Colon (tissue), 2 donors: ENCODE results near the gene SLC7A4.
"Not testable (repeated sequence)": the region's sequence is repeated elsewhere in the genome, so short reads cannot be mapped to it uniquely, and the experiment has no call there.

Source experiments
- FAIRE-seq: peaks from 2 replicates; lab custom pipeline; 2012; peaks lifted over from hg19 to GRCh38; lab: Jason Lieb, UNC
- donor health status: control.
- donor health status: control.

Gene SLC7A4

DNA sequence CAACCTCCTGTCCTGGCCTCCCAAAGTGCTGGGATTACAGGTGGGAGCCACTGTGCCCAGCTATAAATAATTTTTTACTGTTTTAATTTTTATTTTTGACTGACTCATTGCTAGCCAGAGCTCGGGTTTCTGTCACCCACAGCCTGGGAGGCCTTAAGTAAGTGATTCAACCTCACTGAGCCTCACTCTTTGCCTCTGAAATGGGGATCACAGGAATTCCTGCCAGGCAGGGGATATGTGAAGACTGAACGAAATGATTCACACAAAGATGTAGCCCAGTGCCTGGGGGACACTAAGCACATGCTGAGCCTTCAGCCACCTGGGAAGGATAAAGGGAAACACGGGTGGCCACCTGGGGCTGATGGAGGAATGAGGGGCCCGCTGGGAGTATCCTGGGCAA lies 9.6 kb upstream of the SLC7A4 start:
- FAIRE-seq: no peak

DNA sequence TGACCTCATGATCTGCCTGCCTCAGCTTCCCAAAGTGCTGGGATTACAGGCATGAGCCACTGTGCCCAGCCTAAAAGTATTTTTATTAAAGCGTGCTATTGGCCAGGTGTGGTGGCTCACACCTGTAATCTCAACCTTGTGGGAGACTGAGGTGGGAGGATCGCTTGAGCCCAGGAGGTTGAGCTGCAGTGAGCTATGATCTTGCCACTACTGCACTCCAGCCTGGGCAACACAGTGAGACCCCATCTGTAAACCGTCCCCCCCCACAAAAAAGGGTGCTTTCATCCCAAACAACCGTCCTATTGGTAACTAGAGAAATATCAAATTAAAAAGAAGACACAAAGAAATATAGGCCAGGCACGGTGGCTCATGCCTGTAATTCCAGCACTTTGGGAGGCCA lies 6.8 kb upstream of the SLC7A4 start:
- FAIRE-seq: not testable (repeated sequence)

DNA sequence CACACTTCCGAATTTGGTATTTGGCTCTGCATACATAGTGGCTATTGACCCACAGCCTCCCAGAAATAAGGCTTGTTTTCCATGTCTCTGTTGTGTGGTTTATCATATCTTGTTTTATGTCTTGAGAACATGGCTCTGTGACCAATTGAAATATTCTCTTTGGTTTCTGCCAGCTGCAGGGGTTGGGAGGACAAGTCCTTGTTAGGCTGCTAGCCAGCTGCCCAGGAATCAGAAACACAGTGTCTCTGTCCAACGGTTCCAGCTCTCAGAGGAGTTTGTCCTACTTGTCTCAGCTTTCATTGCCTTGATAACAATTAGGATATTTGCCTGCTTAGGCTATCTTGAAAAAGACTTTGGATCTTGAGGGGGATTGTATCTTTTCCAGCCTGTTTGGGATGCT lies 6.0 kb upstream of the SLC7A4 start:
- FAIRE-seq: no peak

DNA sequence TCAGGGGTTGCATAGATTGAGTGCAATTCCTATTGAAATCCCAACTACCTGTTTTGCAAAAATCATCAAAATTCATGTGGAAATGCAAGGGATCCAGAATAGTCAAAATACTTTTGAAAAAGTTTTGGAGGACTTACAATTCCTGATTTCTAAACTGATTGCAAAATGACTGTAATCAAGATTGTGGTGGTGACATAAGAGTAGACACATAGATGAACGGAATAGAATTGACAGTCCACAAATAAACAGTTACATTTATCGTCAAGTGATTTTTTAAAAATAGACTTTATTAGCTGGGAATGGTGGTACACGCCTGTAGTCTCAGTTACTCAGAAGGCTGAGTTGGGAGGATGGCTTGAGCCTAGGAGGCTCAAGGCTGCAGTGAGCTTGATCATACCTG lies 2.6 kb upstream of the SLC7A4 start:
- FAIRE-seq: no peak

DNA sequence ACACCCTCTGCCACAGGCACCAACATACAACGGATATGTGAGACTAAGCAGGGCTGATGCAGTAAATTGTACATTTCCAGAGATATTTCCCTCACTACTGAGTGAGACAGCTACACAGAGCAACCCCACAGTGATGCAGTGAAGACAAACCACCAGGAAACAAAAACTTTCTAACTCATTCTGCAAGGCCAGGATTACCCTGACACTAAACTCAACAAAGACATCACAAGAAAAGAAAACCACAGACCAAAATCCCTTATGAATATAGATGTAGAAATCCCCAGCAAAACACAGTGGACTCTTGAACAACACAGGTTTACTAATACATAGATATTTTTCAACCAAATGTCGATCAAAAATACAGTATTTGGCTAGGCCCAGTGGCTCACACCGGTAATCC lies 1.5 kb upstream of the SLC7A4 start:
- no peak for FAIRE-seq

DNA sequence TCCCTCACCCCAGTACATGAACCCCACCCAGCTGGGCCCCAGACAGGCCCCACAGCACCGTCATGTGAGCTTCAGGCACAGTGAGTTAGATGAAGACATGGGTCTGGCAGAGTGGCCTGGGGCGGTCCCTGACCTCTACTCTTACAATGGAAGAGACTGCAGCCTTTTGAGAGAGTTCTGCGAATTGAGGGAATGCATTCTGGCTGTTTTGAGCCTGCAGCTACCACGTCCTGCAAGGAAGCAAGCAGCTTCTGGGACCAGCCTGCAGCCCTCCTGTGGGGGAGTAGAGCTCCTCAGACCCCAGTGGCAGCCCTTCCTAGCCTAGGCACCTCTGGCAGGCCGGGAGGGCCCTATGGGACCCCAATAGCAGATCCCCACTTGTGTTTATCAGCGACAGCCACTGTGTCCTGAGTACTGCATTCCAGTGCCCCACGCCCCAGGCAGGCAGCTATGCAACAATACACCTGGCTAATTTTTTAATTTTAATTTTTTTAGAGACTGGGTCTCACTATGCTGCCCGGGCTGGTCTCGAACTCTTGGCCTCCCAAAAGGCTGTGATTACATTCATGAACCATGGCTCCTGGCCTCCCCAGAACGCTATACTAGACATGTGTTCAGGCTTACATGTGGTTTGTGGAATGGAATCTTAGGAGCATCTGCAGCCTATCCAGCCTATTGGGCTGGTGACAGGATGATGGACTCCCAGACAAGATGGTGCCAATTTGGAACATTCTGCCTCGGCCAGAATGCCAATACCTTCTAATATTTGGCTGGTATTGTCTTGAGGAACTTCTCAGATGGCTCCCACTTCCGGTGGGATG lies 717 bp upstream of the SLC7A4 start:
- no peak for FAIRE-seq

DNA sequence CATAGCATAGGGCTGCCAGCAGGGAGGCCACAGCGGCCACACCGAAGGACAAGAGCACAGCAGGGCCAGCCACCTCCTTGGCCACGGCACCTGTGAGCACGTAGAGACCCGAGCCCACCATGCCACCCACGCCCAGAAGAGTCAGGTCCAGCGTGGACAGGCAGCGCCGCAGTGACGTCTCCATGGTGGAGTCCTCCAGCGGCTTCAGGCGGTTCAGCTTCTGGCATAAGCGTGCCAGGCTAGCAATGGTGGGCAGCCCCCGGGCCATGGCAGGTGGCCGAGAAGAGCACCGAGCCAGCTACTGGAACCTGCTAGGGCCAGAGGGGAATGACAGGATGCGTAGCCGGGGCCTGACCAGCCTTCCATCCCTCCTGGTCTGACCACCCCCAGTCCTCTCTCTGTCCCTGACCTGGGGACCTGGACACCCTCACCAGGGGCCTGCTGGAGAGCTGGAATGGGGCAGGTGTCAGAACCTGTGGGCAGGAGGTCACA lies 770 bp downstream of the SLC7A4 start:
- no peak for FAIRE-seq

DNA sequence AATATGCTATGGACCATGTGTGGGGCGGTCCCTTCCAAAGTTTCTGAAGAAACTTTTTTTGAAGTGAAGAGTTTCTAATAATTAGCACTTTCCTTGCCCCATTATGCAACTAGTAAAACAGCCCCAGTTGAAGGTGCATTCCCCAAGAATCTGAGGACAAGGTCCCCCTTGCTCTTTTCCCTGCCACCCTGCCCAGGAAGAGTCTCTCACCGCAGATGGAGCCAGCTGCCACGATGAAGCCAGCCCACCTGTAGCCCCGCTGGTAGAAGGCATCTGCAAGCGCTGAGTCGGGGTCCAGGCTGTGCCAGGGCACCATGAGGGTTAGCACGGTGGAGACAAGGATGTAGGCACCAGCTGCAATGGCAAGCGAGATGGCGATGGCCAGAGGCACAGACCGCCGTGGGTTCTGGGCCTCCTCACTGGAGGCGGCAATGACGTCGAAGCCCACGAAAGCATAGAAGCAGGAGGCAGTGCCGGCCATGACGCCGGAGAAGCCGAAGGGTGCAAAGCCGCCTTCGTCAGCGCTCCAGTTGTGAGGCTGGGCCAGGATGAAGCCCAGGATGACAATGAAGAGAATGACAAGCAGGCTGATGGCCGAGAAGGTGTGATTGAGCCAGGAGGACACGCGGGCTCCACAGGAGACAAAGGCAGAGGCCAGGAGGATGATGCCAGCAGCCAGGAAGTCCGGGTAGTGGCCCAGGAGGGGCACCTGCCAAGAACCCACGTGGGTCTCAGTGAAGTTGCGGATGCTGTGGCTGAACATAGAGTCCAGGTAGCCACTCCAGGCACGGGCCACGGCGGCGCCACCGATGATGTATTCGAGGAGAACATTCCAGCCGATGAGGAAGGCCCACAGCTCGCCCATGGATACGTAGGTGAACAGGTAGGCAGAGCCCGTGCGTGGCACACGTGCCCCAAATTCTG lies 1.5 kb downstream of the SLC7A4 start:
- no peak for FAIRE-seq

DNA sequence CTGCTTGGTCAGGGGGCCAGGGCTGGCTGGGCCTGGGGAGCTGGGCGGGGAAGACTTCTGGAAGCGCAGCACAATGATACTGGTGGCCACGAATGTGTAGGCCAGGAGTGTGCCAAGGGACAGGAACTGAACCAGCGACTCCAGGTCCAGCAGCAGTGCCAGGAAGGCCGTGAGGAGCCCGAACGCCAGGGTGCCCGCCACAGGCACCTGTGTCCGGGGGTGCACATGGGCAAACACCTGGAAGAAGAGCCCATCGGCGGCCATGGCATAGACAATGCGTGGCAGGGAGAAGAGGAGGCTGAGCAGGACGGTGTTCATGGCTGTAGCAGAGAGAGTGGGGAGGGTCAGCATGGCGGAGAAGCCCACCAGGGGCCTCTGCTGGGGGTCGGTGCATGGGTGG lies 2.3 kb downstream of the SLC7A4 start:
- FAIRE-seq: no peak

DNA sequence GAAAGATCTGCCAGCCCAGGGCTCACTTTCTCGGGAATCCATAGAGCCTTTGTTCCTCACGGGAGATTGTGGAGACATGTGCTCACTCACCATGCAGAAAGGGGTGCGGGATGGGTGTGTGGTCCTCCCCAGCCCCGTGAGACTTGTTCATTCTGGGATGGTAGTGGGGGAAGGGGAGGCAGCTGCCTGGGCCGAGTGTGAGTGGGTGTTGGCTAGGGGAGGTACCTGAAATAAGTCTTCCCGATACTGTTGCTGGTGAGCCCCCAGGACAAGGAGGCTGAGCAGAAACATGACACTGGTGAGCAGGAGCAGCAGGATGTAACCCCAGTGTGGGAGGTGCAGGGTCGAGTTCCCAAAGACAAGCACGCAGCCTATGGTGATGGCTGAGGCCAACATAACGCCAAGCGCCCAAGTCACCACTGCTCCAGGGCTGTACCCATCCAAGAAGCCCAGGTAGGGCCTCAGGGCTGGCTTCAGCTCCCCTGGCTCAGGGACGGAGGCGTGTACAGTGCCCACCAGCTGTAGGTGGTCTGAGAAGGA lies 2.8 kb downstream of the SLC7A4 start:
- FAIRE-seq: no peak

DNA sequence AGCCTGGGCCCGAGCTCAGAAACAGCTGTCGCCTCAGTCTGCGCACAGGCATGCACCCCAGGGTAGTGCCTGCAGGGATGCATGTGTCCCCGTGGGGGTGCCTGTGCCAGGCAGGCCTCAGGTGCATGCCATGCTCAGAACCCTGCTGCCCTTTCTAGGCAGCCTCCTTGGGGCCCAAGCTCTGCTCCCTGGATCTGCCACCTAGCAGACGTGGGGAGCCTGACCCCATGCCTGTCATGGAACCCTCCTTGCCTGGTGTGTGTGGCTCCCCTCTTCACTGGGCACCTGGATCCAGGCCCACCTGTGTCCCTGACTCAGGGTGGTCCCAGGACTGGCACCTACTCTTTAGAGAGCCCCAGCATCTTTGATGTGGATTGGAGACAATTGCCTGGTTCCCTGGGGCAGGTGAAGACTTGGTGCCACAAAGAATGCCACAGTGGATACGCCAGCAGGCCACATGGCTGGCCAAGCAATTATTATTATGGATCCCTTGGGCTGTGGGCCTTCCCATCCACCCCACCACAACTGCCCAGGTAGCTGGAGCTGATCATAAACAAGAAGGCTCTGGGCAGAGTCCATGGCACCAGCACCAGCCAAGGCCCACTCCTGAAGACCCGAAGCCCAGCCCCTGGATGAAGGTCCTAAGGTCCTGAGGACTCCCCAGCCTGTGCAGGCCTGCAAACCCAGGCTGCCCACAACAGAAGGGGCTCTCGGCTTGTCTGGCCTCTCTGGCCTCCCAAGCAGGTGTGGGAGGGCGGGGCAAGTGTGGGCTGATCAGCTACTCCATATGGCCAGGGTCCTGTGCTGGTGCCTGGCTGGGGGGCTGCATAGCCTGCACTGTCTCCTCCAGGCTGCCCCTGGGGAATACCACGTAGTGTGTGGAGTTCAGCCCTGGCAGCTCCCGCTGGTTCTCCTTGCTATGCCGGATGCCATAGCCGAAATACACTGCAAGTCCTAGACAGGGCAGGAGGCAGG lies 3.8 kb downstream of the SLC7A4 start:
- no peak for FAIRE-seq

DNA sequence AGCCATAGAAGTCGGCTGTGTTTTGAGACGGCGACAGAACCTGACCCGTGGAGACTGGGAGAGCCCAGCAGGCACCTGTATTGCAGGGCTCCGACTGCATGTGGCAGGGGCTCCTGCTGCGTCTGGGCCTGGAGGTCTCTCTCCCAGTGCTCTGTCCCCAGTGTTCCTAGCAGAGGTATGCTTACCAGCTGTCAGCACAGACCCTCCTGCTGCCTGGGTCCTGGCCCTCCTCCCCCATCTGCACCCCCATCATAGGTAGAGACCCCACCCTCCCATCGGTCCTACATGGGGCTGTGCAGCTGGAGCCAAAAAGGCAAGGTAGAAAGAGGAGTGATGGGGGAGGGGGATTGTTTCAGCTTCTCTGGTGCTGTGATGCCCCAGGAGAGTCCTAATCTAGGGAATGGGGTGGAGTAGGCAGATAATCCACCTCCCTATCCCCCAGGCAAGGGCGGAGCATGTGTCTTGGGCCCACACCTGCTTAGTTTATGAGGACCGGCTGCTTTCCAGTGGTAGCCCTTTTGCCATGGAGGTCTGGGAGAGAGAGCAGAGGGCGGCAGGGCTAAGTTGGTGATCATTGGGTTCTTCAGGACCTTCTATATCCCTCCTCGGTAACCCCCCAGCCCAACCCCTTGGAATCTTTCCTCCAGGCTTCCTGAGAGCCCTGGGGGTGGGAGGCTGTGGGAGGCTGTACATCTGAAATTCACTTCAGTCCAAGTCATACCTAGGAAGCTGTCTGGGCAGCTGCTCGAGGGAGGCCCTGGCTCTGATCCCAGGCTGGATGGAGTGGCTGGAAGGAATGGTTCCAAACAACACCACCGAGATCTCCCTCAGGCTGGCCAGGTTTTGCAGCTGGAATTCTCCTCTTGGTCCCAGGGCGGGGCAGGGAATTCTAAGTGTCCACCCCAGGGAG lies 5.3 kb downstream of the SLC7A4 start:
- no peak for FAIRE-seq

DNA sequence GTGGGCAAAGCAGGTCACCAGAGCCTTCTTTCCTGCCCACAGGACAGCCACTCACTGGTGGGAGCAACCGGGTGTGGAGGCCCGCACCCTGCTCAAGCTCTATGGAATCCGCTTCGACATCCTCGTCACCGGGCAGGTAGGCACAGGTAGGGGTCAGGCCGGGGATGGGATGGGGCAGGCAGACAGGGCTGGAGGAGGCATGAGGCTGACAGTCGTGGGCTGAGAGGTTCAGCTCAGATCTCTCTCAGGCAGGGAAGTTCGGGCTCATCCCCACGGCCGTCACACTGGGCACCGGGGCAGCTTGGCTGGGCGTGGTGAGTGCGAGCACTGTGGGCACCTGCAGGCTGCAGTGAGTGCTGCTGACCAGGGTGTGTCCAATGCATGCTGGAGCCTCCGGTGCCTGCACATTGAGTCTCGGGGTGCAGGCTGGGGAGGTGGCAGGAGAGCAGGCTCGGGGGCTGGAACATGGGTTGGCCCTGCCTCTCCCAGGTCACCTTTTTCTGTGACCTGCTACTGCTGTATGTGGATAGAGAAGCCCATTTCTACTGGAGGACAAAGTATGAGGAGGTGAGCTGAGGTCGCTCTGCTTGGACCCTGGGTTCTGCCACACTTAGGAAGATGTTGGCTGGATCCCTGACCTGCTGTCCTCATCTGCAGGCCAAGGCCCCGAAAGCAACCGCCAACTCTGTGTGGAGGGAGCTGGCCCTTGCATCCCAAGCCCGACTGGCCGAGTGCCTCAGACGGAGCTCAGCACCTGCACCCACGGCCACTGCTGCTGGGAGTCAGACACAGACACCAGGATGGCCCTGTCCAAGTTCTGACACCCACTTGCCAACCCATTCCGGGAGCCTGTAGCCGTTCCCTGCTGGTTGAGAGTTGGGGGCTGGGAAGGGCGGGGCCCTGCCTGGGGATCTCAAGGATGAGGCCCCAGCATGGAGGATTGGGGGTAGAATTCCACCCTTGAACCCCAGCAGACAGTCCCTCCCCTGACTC lies 6.3 kb downstream of the SLC7A4 start:
- FAIRE-seq: no peak

DNA sequence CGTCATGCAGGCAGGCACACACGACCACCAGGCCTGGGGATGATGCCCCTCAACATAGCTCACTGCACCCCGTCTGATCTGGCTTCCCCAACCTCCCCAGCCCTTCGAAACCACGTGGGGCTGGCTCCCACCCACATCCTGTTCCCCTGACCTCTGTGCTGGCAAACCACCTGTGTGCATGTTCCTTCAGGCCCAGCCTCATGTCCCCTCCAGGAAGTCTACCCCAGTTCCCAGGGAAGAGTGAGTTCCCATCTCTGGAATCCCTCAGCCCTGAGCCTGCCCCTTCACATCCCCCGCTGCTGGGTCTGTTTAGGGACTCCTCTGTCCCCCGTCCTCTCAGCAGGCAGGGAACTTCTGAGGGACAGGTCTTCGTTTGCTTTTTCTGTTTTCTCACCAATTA lies 7.1 kb downstream of the SLC7A4 start:
- no peak for FAIRE-seq

DNA sequence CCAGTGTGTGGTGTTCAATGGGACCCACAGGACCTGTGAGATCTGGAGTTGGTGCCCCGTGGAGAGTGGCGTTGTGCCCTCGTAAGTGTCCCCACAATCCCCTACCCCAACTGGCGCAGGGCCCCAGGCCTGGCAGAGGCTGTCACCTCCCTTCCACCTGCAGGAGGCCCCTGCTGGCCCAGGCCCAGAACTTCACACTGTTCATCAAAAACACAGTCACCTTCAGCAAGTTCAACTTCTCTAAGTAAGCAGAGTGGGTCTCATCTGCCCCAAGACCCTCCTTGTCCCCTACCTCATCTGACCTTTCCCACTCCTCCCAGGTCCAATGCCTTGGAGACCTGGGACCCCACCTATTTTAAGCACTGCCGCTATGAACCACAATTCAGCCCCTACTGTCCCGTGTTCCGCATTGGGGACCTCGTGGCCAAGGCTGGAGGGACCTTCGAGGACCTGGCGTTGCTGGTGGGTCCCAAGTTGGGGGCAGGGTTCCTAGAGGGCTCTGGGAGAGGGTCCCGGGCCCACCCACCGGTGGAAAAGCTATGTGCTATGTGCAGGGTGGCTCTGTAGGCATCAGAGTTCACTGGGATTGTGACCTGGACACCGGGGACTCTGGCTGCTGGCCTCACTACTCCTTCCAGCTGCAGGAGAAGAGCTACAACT lies 9.3 kb downstream of the SLC7A4 start:
- FAIRE-seq: no peak

DNA sequence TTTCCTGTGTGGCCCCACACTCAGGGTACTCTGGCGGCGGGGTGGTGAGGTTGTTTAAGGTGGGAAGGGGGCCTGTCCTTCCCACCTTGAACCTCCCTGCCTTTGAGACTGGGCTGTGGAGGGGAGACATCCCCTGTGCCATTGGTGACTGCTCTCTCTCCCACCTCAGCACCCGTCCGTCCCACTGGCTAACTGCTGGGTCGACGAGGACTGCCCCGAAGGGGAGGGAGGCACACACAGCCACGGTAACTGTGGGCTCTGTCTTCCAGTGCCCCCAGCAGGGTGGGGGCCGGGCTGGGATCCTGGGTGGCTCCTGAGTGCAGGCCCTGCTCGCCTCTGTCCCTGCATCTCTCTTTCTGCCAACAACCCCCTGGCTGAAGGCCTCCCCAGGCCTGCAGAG lies 9.9 kb downstream of the SLC7A4 start:
- no peak for FAIRE-seq

DNA sequence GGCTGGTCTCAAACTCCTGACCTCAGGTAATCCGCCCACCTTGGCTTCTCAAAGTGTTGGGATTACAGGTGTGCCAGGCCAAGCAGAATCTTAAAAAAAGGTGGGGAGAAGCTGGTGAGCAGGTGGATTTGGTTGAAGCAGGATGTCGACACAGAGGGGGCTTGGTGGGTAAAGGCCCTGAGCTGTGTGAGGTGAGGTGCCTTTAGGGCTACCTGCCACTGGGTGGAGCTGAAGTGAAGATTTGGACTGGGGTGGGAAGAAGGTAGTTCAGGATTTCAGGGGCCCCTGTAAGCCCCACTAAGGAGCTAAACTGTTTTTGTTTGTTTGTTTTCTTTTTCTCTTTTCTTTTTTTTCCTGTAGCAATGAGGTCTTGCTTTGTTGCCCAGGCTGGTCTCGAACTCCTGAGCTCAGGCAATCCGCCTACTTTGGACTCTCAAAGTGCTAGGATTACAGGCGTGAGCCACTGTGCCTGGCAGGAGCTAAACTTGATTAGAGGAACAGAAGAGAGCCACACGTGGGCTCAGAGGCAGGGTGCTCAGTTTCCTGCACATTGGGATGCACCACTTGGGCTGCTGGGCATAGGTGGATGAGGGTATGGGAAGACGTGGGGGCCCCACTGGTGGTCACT lies 11.4 kb downstream of the SLC7A4 start:
- no peak for FAIRE-seq

DNA sequence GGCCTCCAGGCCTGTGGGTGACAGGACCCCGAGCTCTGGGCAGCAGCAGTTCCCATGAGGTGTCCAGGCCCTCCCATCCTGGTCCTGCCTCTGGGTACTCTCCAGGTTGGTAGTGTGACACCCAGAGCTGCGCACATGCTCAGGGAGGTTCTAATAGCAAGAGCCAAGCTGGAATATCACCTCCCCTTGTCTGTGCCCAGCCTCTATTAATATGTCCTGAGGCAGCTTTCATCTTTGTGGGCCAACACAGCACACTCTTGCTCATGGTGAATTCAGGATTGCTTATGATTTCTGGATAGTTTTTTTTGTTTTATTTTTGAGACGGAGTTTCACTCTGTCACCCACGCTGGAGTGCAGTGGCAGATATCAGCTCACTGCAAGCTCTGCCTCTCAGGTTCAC lies 14.0 kb downstream of the SLC7A4 start:
- FAIRE-seq: no peak
